Choroid plexus epithelial cell (primary cell): ENCODE measurements around the gene EYA3.

Experiments used
- DNase-seq: peaks from one replicate; pipeline ENCODE4 v3.0.0-alpha.2; 2010; ENCODE audit warnings: low read depth
- H3K4me3 ChIP-seq: 2 replicates; pipeline ENCODE4 v1.5.1; 2011; ENCODE audit warnings: low read depth, mild to moderate bottlenecking, control low read depth, low read length, moderate library complexity
- TF ChIP-seq, protein P1 (sequence below): conservative IDR thresholded peaks from 2 replicates; pipeline ENCODE4 v1.5.1; 2011; ENCODE audit warnings: low read depth, mild to moderate bottlenecking, control low read depth, inconsistent platforms, low read length, moderate library complexity

EYA3 gene

DNA sequence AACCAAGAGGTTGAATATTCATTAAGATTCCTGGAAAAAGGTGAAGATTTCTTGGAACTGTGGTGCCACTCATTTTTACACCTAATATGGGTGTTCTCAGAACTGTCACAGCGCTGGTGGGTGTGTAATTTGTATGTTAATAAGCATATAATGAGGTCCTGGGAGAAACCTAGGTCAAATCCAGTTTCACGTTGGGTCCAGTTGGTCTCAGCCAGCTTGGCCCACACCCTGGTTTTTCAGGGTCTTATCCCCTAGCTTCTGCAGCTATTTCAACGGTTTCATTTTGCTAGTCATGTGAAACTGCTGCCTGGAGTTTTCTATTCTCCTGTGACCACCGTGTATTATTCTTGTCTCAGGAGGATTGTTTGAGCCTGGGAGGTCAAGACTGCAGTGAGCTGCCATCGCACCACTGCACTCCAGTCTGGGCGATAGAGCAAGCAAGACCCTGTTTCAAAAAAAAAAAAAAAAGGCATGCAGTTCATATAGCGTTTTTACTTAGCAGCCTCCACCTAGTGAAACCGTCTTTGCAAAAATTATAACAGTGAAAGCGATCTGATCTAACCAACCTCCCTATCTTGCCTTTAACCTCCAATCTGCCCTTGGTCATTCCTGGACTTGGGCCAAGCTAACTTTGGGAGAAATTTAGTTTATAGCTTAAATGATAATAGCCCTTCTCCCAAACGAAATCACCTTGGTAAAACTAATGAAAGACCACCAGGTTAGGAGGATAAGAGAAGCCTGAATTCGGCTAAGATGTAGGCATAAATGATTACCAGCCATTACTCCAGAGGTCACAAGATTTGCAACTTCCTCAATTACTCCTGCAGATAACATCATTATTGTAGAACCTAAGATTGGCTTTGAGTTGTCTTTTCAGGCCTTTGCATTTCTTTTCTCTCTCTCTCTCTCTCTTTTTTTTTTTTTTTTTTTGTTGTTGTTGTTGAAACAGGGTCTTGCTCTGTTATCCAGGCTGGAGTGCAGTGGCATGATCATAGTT lies 44.1 kb upstream of the EYA3 start:
- H3K4me3 ChIP-seq: no peak overlapping the region
- TF ChIP-seq, protein P1, sequence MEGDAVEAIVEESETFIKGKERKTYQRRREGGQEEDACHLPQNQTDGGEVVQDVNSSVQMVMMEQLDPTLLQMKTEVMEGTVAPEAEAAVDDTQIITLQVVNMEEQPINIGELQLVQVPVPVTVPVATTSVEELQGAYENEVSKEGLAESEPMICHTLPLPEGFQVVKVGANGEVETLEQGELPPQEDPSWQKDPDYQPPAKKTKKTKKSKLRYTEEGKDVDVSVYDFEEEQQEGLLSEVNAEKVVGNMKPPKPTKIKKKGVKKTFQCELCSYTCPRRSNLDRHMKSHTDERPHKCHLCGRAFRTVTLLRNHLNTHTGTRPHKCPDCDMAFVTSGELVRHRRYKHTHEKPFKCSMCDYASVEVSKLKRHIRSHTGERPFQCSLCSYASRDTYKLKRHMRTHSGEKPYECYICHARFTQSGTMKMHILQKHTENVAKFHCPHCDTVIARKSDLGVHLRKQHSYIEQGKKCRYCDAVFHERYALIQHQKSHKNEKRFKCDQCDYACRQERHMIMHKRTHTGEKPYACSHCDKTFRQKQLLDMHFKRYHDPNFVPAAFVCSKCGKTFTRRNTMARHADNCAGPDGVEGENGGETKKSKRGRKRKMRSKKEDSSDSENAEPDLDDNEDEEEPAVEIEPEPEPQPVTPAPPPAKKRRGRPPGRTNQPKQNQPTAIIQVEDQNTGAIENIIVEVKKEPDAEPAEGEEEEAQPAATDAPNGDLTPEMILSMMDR: no peak
- no peak for DNase-seq

DNA sequence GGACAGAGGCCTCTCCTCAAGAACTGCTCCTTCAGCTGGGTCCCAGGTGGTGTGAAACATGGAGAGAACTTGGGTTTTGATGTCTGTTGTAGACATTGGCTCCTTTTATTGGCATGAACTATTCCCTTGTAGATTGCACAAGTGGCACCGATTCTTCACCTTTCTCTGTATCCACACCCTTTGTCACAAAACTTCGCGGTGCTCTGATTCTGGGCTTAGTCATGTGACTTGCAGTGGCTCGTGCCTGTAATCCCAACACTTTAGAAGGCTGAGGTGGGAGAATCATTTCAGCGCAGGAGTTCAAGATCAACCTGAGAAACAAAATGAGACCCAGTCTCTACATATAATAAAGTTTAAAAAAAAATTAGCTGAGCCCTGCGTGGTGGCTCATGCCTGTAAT lies 42.5 kb upstream of the EYA3 start:
- TF ChIP-seq, protein P1: no peak
- no peak for DNase-seq
- no peak overlapping the region for H3K4me3 ChIP-seq

DNA sequence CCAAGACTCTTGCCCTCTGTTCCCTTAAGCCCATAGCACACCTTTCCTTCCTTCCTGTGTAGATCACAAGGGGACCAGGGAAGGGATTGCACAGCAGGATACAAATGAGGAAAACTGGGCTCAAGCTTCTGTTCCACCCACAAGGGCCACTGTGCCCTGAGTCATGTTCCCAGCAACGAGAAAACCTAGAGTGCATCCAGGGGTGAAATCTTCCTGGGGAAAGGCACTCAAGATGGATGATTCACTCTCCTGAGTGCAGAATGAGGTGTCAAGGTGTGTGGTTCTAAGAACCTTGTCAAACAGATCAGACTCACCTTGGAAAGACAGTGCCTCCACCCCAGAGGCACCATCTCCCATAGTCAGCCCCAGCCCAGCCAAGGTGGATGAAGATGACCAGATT lies 40.7 kb upstream of the EYA3 start:
- TF ChIP-seq, protein P1: no peak
- H3K4me3 ChIP-seq: no peak overlapping the region
- peak; percentile 52 for DNase-seq

DNA sequence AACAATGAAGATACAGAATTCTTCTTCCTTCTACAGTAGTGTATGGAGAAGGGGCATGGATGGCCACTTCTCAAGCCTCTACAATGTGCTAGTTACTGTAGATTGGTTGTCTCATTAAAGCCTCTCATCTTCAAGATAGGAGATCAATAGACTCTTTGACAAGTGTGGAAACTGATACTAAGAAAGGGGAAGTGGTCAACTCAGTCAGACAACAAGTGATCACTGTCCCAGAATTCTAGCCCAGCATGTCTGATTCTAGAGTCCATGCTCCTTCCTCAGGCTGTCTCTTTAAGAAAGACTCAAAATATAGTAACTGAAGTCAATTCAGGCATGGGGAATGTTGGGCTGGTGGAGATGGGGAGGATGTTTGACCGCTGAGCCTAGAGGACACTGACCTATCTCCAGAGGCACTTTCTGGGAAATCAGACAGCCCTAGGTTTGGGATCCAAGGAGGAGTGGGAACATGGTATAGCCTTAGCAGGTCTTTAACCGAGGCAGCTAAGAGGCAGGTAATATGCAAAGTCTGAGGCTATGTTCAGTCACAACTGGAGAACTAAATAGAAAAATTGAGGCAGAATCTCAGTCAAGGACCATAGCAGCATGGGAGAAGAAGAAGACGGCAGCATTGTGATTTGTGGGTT lies 39.3 kb upstream of the EYA3 start:
- no peak overlapping the region for H3K4me3 ChIP-seq
- DNase-seq: no peak
- TF ChIP-seq, protein P1: no peak

DNA sequence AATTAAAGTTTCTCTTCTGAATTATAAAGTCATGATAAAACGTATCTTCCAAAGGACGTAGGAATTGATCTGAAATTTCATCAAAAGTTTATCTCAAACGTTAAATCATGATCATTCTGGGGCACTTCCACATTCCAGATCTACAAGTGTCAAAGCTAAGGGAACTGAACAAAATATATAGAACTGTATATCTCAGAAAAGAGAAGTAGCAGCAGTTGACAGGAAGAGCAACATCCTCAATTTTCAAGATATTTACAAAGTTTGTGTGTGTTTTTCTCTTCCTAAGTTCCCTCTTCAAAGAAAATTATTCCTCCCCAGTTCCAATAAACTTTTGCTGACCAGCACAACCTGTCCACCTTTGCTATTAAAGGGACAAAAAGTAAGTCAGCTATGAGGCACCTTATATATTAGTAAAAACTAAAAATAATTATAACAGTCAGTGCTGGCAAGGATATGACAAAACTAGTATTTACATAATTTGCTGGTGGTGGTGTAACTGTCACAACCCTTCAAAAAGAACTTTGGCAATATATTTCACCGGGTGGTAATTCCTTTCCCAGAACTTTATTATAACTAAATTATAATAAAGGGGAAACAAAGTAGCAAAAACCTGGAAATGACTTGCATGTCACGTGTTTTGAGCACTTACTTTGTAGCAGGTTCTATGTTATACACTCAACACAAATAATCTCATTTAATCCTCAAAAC lies 38.5 kb upstream of the EYA3 start:
- no peak for DNase-seq
- TF ChIP-seq, protein P1: no peak
- no peak overlapping the region for H3K4me3 ChIP-seq

DNA sequence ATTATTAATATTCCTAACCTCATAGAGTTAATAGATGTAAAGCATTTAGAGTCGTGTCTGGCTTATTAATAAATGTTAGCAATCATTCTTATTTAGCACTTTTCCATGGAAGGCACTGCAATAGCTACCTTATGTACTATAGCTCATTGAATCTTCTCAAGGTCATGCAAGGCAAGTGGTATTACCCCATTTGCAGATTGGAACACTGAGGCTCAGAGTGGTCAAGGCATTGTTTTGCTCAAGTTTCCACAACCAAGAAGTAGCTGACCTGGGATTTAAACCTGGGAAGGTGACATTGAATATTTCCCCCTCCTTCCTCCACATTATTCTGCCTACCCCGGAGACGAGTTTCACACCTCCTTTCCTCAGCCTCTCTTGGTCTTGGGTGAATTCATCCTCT lies 37.8 kb upstream of the EYA3 start:
- H3K4me3 ChIP-seq: no peak overlapping the region
- no peak for DNase-seq
- TF ChIP-seq, protein P1: no peak
